ENCODE data around the gene ESYT2. TPM values are rescaled to one million over a fixed set of nuclear protein-coding genes. Genes with fewer than 3 reads are reported as not detected.
A peak's percentile ranks its signal among the peaks of the same experiment; 100 is the strongest.

The ESYT2 gene
- total RNA-seq, 2 donors from 2014 or later: 30.7 to 36.9 TPM

GRCh38 chr7:158724658-158725505, 104.4 kb downstream of the ESYT2 start:
- H3K36me3 Mint-ChIP-seq (ENCODE audit: low read depth): peaks cover 2% of the 10 kb centered on the region
- WGBS, 2 experiments (ENCODE audit: insufficient coverage in 1 of 2, insufficient read length in 1 of 2): 90% methylated on average over 20 to 21 of the region's 21 CpGs
- no peak for DNase-seq

DNA sequence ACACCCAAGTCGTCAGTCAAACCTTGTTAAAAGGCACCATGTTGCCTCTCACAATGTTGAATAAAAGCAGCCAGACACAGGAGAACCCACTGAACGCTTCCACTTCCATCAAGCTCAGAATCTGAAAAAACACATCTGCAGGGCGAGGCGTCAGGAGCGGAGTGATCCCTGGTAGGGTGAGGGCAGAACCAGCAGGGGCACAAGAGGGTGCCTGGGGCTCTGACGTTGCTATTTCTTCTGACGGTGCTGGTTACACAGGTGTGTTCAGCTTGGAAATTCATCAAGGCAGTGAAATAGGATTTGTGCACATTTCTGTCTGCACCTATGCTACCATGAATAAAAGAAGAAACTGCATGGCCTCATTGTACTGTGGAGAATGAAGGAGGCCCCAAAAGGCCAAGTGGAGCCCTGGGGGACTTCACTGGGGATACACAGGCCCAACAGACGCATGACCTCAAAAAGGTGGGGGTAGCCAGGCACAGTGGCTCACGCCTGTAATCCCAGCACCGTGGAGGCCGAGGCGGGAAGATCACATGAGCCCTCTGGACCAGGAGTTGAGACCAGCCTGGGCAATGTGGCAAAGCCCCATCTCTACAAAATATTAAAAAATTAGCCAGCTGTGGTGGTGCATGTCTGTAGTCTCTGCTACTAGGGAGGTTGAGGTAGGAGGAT, 105.5 kb downstream of the ESYT2 start:
- H3K9ac ChIP-seq (ENCODE audit: extremely low read depth, low read length, poor library complexity, severe bottlenecking): no peak overlapping the region
- Mint-ChIP-seq H3K27ac (peak overlapping the region; percentile 7), H3K36me3 (ENCODE audit: low read depth) (no peaks in the 10 kb centered on the region), H3K4me3 (no peak overlapping the region), H3K27me3 (ENCODE audit: insufficient read depth) (peaks cover 5% of the 10 kb centered on the region), H3K9me3 (no peaks in the 10 kb centered on the region), H3K4me1 (no peaks in the 10 kb centered on the region)
- H3K27ac ChIP-seq (ENCODE audit: low read depth, low read length): no peak overlapping the region
- H3K4me3 ChIP-seq (ENCODE audit: low read length): no peak overlapping the region
- no peaks in the 10 kb centered on the region for H3K9me3 ChIP-seq (ENCODE audit: control insufficient read depth, low read length)
- TF ChIP-seq CTCF (conservative IDR thresholded peaks at IDR 0.05): no peak
- H3K27me3 ChIP-seq (ENCODE audit: control insufficient read depth, insufficient read depth, low read length, poor library complexity, severe bottlenecking): peaks cover under 1% of the 10 kb centered on the region
- DNase-seq: no peak
- H3K4me1 ChIP-seq (ENCODE audit: control insufficient read depth, insufficient read depth, low read length): no peaks in the 10 kb centered on the region
- 83 to 91% methylated on average over 5 to 12 of the region's 12 CpGs for WGBS, 2 experiments (ENCODE audit: insufficient coverage in 1 of 2, insufficient read length in 1 of 2)
- no peaks in the 10 kb centered on the region for H3K36me3 ChIP-seq (ENCODE audit: control insufficient read depth, insufficient read depth, low read length)

More at GRCh38 chr7:158724658-158725505, 104.4 kb downstream of the ESYT2 start:
- H3K27ac Mint-ChIP-seq: no peak overlapping the region
- Histone ChIP-seq H3K9ac (ENCODE audit: extremely low read depth, low read length, poor library complexity, severe bottlenecking) (no peak overlapping the region), H3K27ac (ENCODE audit: low read depth, low read length) (no peak overlapping the region), H3K9me3 (ENCODE audit: control insufficient read depth, low read length) (no peaks in the 10 kb centered on the region), H3K36me3 (ENCODE audit: control insufficient read depth, insufficient read depth, low read length) (no peaks in the 10 kb centered on the region), H3K27me3 (ENCODE audit: control insufficient read depth, insufficient read depth, low read length, poor library complexity, severe bottlenecking) (no peaks in the 10 kb centered on the region), H3K4me3 (ENCODE audit: low read length) (no peak overlapping the region), H3K4me1 (ENCODE audit: control insufficient read depth, insufficient read depth, low read length) (no peaks in the 10 kb centered on the region)
- H3K4me3 Mint-ChIP-seq: no peak overlapping the region
- no peaks in the 10 kb centered on the region for H3K4me1 Mint-ChIP-seq
- H3K27me3 Mint-ChIP-seq (ENCODE audit: insufficient read depth): no peaks in the 10 kb centered on the region
- TF ChIP-seq CTCF (conservative IDR thresholded peaks at IDR 0.05): no peak
- no peaks in the 10 kb centered on the region for H3K9me3 Mint-ChIP-seq

DNA sequence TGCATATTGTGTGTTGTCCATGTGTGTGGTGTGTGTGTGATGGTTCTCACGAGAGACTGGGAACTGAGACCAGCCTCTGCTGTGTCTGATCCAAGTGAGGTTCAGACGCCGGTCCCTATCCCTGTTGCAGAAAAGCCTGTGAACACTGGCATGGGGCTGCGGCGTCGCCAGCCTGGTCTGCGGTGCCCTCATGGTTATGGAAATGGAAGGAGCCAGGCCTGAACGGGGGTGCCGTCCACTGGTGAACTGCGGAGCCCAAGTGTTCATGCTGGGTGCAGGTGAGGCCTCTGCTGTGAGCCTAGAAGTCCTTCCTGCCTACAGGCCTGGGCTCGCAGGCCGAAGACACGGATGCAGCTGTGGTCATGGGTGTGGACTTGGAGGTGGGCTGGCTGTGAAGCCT, 106.0 kb downstream of the ESYT2 start:
- Mint-ChIP-seq H3K4me3 (no peak overlapping the region), H3K9me3 (no peaks in the 10 kb centered on the region), H3K27ac (no peak overlapping the region), H3K27me3 (ENCODE audit: insufficient read depth) (peaks cover 11% of the 10 kb centered on the region), H3K4me1 (no peaks in the 10 kb centered on the region), H3K36me3 (ENCODE audit: low read depth) (no peaks in the 10 kb centered on the region)
- Histone ChIP-seq H3K9me3 (ENCODE audit: control insufficient read depth, low read length) (no peaks in the 10 kb centered on the region), H3K36me3 (ENCODE audit: control insufficient read depth, insufficient read depth, low read length) (no peaks in the 10 kb centered on the region), H3K27ac (ENCODE audit: low read depth, low read length) (no peak overlapping the region), H3K4me3 (ENCODE audit: low read length) (no peak overlapping the region), H3K9ac (ENCODE audit: extremely low read depth, low read length, poor library complexity, severe bottlenecking) (no peak overlapping the region), H3K4me1 (ENCODE audit: control insufficient read depth, insufficient read depth, low read length) (no peaks in the 10 kb centered on the region), H3K27me3 (ENCODE audit: control insufficient read depth, insufficient read depth, low read length, poor library complexity, severe bottlenecking) (peaks cover 6% of the 10 kb centered on the region)
- WGBS, 2 experiments (ENCODE audit: insufficient coverage in 1 of 2, insufficient read length in 1 of 2): 67 to 86% methylated on average over 3 to 13 of the region's 13 CpGs
- no peak for TF ChIP-seq CTCF (conservative IDR thresholded peaks at IDR 0.05)
- DNase-seq: no peak
